Smooth muscle cell (in vitro differentiated cells): ENCODE measurements around the gene MLPH. TPM values are rescaled to one million over a fixed set of nuclear protein-coding genes. Genes with fewer than 3 reads are reported as not detected.

ENCODE experiments used
- DNase-seq: peaks from one replicate; lab custom pipeline; 2025; ENCODE audit not compliant: unreplicated experiment; lab: John Stamatoyannopoulos, UW
- H2AFZ ChIP-seq: fragments of 200-600 bp; sonication (generic); 2 replicates; pipeline ENCODE4 v1.6.0; 2016; ENCODE audit warnings: antibody characterized with exemption, low read depth, mild to moderate bottlenecking
- H3F3A ChIP-seq: fragments of 200-600 bp; sonication (generic); 2 replicates; pipeline ENCODE4 v1.6.0; 2017; ENCODE audit warnings: antibody characterized with exemption, low read depth
- H3K27ac ChIP-seq: fragments of 200-600 bp; sonication (generic); 2 replicates; pipeline ENCODE4 v1.5.1; 2016; ENCODE audit warnings: low read depth, mild to moderate bottlenecking
- H3K27me3 ChIP-seq: fragments of 200-600 bp; sonication (generic); 2 replicates; pipeline ENCODE4 v1.6.1; 2016; ENCODE audit warnings: low read depth, mild to moderate bottlenecking
- H3K36me3 ChIP-seq: fragments of 200-600 bp; sonication (generic); 2 replicates; pipeline ENCODE4 v1.5.1; 2016; ENCODE audit warnings: low read depth
- H3K4me1 ChIP-seq: fragments of 200-600 bp; sonication (generic); 2 replicates; pipeline ENCODE4 v1.5.1; 2016; ENCODE audit warnings: low read depth
- H3K4me2 ChIP-seq: fragments of 200-600 bp; sonication (generic); 2 replicates; pipeline ENCODE4 v1.6.0; 2016; ENCODE audit warnings: mild to moderate bottlenecking
- H3K4me3 ChIP-seq: fragments of 200-600 bp; sonication (generic); 2 replicates; pipeline ENCODE4 v1.5.1; 2016; ENCODE audit warnings: mild to moderate bottlenecking
- H3K79me2 ChIP-seq: fragments of 200-600 bp; sonication (generic); 2 replicates; pipeline ENCODE4 v1.6.0; 2016; ENCODE audit warnings: low read depth, mild to moderate bottlenecking
- H3K9ac ChIP-seq: fragments of 200-600 bp; sonication (generic); 2 replicates; pipeline ENCODE4 v1.6.0; 2016; ENCODE audit warnings: low read depth
- H3K9me3 ChIP-seq: fragments of 200-600 bp; sonication (generic); replicated peaks from 2 replicates; pipeline ENCODE4 v1.5.1; 2016; ENCODE audit warnings: low read depth
- H4K20me1 ChIP-seq: fragments of 200-600 bp; sonication (generic); 2 replicates; pipeline ENCODE4 v1.6.0; 2016; ENCODE audit warnings: low read depth
- WGBS: methylation state at CpG from one replicate; pipeline ENCODE4 v1.1.7; 2016; ENCODE audit warnings: low lambda C conversion rate; 5-methylcytosine and 5-hydroxymethylcytosine counted together
- polyA plus RNA-seq: library from polyadenylated mRNA; unstranded; fragments of >200 nt; fragmentation: Nextera tagmentation; extraction: Ambion mirVana; gene quantifications from 2 replicates; pipeline ENCODE4 v1.2.1, GENCODE V29; 2016
- total RNA-seq: library from RNA; depleted of rRNA; stranded (reverse); fragments of >200 nt; gene quantifications from 2 replicates; pipeline ENCODE4 v1.2.3, GENCODE V29; 2014
- TF ChIP-seq, protein P1 (sequence below): fragments of 200-600 bp; sonication (generic); IDR thresholded peaks from 2 replicates; pipeline ENCODE4 v1.5.1; 2017; ENCODE audit warnings: borderline replicate concordance, mild to moderate bottlenecking, antibody characterized with exemption; ENCODE audit not compliant: insufficient read depth, poor library complexity, severe bottlenecking

Gene MLPH
- total and polyA plus RNA-seq, 2 experiments from 2014 or later = 32.8 to 36.4 TPM

DNA sequence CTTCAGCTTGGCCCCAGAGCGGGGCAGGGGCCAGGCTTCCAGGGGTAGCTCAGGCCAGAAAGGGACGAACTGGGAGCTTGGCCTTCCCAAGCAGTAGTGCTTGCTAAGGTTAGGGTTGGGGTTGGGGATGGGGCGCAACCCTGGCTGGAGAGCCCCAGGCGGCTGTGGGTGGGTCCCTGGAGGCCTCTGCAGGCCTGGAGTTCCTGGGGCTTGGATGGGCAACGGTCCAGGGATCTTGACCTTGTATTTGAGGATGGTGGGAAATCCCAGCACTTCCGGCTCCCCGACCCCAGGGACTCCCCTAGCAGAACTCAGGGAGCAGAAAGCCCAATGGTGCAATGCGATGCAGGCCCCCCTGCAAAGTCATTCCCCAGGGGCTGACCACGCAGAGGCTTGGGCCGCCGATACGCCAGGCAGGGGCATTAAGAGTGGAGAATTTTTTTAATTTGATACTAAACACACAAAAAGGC is 12.6 kb upstream of the MLPH start:
- peak overlapping the region; percentile 97 for H3K9ac ChIP-seq
- 49% methylated on average over 12 of the region's 12 CpGs for WGBS
- H3K36me3 ChIP-seq = no peaks in the 10 kb centered on the region
- no peaks in the 10 kb centered on the region for H3K9me3 ChIP-seq
- DNase-seq = no peak
- no peaks in the 10 kb centered on the region for H3K27me3 ChIP-seq
- peak overlapping the region; percentile 99 for H3K4me2 ChIP-seq
- H3F3A ChIP-seq = peaks cover 5% of the 10 kb centered on the region
- H4K20me1 ChIP-seq = no peaks in the 10 kb centered on the region
- H3K4me3 ChIP-seq = peak overlapping the region; percentile 78
- no peak overlapping the region for H2AFZ ChIP-seq
- peak overlapping the region; percentile 99 for H3K27ac ChIP-seq
- TF ChIP-seq, protein P1, sequence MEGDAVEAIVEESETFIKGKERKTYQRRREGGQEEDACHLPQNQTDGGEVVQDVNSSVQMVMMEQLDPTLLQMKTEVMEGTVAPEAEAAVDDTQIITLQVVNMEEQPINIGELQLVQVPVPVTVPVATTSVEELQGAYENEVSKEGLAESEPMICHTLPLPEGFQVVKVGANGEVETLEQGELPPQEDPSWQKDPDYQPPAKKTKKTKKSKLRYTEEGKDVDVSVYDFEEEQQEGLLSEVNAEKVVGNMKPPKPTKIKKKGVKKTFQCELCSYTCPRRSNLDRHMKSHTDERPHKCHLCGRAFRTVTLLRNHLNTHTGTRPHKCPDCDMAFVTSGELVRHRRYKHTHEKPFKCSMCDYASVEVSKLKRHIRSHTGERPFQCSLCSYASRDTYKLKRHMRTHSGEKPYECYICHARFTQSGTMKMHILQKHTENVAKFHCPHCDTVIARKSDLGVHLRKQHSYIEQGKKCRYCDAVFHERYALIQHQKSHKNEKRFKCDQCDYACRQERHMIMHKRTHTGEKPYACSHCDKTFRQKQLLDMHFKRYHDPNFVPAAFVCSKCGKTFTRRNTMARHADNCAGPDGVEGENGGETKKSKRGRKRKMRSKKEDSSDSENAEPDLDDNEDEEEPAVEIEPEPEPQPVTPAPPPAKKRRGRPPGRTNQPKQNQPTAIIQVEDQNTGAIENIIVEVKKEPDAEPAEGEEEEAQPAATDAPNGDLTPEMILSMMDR = no peak
- H3K4me1 ChIP-seq = peaks cover 9% of the 10 kb centered on the region
- H3K79me2 ChIP-seq = peaks cover 16% of the 10 kb centered on the region

GRCh38 chr2:237474931-237475703 is 11.9 kb upstream of the MLPH start:
- DNase-seq = peak; percentile 73
- no peaks in the 10 kb centered on the region for H3K36me3 ChIP-seq
- peak overlapping the region; percentile 97 for H3K9ac ChIP-seq
- H3K27me3 ChIP-seq = no peaks in the 10 kb centered on the region
- H3K27ac ChIP-seq = peak overlapping the region; percentile 99
- no peaks in the 10 kb centered on the region for H3K9me3 ChIP-seq
- peaks cover 16% of the 10 kb centered on the region for H3K79me2 ChIP-seq
- H3K4me3 ChIP-seq = peak overlapping the region; percentile 78
- TF ChIP-seq, protein P1 = peak; percentile 95
- H2AFZ ChIP-seq = peak overlapping the region; percentile 75
- H3K4me2 ChIP-seq = peak overlapping the region; percentile 99
- WGBS = 1% methylated on average over 45 of the region's 79 CpGs
- peaks cover 9% of the 10 kb centered on the region for H3K4me1 ChIP-seq
- H4K20me1 ChIP-seq = no peaks in the 10 kb centered on the region
- H3F3A ChIP-seq = peaks cover 5% of the 10 kb centered on the region

GRCh38 chr2:237475704-237476141 is 11.3 kb upstream of the MLPH start:
- WGBS = 10% methylated on average over 17 of the region's 17 CpGs
- peak overlapping the region; percentile 97 for H3K9ac ChIP-seq
- H3K9me3 ChIP-seq = no peaks in the 10 kb centered on the region
- H3K36me3 ChIP-seq = no peaks in the 10 kb centered on the region
- peak overlapping the region; percentile 78 for H3K4me3 ChIP-seq
- peaks cover 16% of the 10 kb centered on the region for H3K79me2 ChIP-seq
- peaks cover 4% of the 10 kb centered on the region for H3F3A ChIP-seq
- peak overlapping the region; percentile 99 for H3K27ac ChIP-seq
- peaks cover 9% of the 10 kb centered on the region for H3K4me1 ChIP-seq
- TF ChIP-seq, protein P1 = no peak
- peak overlapping the region; percentile 61 for H2AFZ ChIP-seq
- peak overlapping the region; percentile 99 for H3K4me2 ChIP-seq
- no peaks in the 10 kb centered on the region for H3K27me3 ChIP-seq
- DNase-seq = no peak
- no peaks in the 10 kb centered on the region for H4K20me1 ChIP-seq
